ENCODE measurements around the gene DAND5.

DAND5 gene

DNA sequence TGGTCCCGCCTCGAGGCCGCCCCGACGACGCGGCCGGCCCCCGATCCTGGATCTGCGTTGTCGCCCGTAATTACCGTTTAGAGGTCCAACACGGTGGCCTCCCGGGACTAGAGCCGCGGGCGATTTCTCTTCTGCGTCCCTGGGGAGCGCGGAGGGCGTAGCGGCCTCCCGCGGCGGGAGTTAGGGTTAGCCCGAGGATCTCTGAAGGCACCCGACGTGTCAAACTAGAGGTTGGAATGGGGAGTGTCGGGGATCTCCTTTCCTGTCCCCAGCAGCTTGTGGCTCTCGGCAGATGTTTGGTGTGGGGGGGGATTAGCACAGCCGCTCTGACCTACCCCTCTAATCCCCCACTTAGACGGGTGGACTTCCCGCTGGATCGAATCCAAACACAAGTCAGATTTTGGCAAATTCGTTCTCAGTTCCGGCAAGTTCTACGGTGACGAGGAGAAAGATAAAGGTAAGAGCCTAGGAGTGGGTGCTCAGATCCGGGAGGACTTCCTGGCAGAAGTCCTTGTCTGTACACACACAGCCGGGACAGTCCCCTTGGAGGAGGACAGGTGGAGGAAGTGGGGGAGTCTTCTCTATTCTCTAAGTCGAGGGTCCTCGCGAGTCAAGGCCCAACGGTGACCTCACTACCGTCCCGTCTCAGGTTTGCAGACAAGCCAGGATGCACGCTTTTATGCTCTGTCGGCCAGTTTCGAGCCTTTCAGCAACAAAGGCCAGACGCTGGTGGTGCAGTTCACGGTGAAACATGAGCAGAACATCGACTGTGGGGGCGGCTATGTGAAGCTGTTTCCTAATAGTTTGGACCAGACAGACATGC lies 30.4 kb upstream of the DAND5 start:
- Histone ChIP-seq H3K9me3 (ENCODE audit: control extremely low read depth in 1 of 5, control insufficient read depth in 4 of 5, insufficient read depth in 2 of 5, low read depth in 1 of 5, low read length in 4 of 5) (no peaks in the 10 kb centered on the region), H3K36me3 (ENCODE audit: control insufficient read depth in 4 of 4, insufficient read depth in 4 of 4, low read length in 3 of 4) (peaks cover 12 to 49% (median 38%) of the 10 kb centered on the region in 4 experiments), H3K27me3 (replicated peaks in 2 of 5; ENCODE audit: control insufficient read depth in 4 of 5, insufficient read depth in 5 of 5, low read length in 4 of 5) (no peaks in the 10 kb centered on the region), H3K4me1 (ENCODE audit: control extremely low read depth in 1 of 4, control insufficient read depth in 4 of 4, insufficient read depth in 4 of 4, low read length in 3 of 4) (peaks cover 27 to 81% (median 65%) of the 10 kb centered on the region in 4 experiments), H3K4me3 (ENCODE audit: control insufficient read depth in 1 of 7, extremely low read depth in 1 of 7, insufficient read depth in 4 of 7, low read depth in 2 of 7, low read length in 6 of 7) (peak overlapping the region; percentile 94 to 100 (median 98)), H3K27ac (ENCODE audit: insufficient read depth in 1 of 2, low read depth in 1 of 2, low read length in 2 of 2, poor library complexity in 1 of 2, severe bottlenecking in 2 of 2) (peak overlapping the region; percentile 98 to 99)
- POLR2A ChIA-PET: interaction anchor here (0.6 to 3.0 kb wide), 7 partner anchors 9 to 449 kb away, joined by 3 to 28 read pairs (median 7); partner anchors contain the start of genes GCDH and KLF1
- CTCF ChIA-PET: interaction anchor here (1.6 to 2.3 kb wide), 2 partner anchors 24 to 55 kb away, joined by 4 to 20 read pairs; no protein-coding TSS in a partner anchor
- WGBS (ENCODE audit: insufficient coverage): under 1% methylated on average over 44 of the region's 54 CpGs
- peak in 2 of 3 donors; percentile 63 to 71 for DNase-seq

- peaks cover 12 to 57% (median 46%) of the 10 kb centered on the region in 4 experiments for H3K36me3 ChIP-seq (ENCODE audit: control insufficient read depth in 4 of 4, insufficient read depth in 4 of 4, low read length in 3 of 4)
- peak overlapping the region; percentile 98 to 99 for H3K27ac ChIP-seq (ENCODE audit: insufficient read depth in 1 of 2, low read depth in 1 of 2, low read length in 2 of 2, poor library complexity in 1 of 2, severe bottlenecking in 2 of 2)
- H3K4me1 ChIP-seq (ENCODE audit: control extremely low read depth in 1 of 4, control insufficient read depth in 4 of 4, insufficient read depth in 4 of 4, low read length in 3 of 4): peaks cover 27 to 79% (median 60%) of the 10 kb centered on the region in 4 experiments
- H3K9me3 ChIP-seq (ENCODE audit: control extremely low read depth in 1 of 5, control insufficient read depth in 4 of 5, insufficient read depth in 2 of 5, low read depth in 1 of 5, low read length in 4 of 5): no peaks in the 10 kb centered on the region
- peak overlapping the region in 6 of 7 experiments; percentile 96 to 100 (median 98) for H3K4me3 ChIP-seq (ENCODE audit: control insufficient read depth in 1 of 7, extremely low read depth in 1 of 7, insufficient read depth in 4 of 7, low read depth in 2 of 7, low read length in 6 of 7)
- WGBS (ENCODE audit: insufficient coverage): 85% methylated on average over 9 of the region's 10 CpGs
- no peak for DNase-seq
- CTCF ChIA-PET: no interaction called here
- POLR2A ChIA-PET: interaction anchor here (0.7 to 3.0 kb wide), 3 partner anchors 50 to 450 kb away, joined by 3 to 28 read pairs (median 5); partner anchors contain the start of gene GCDH
- no peaks in the 10 kb centered on the region for H3K27me3 ChIP-seq (replicated peaks in 2 of 5; ENCODE audit: control insufficient read depth in 4 of 5, insufficient read depth in 5 of 5, low read length in 4 of 5)
Observed at GRCh38 chr19:12939975-12940423, 29.4 kb upstream of the DAND5 start.

GRCh38 chr19:12940897-12941296 lies 28.5 kb upstream of the DAND5 start:
- CTCF ChIA-PET: no interaction called here
- Histone ChIP-seq H3K4me3 (ENCODE audit: control insufficient read depth in 1 of 7, extremely low read depth in 1 of 7, insufficient read depth in 4 of 7, low read depth in 2 of 7, low read length in 6 of 7) (peak overlapping the region in 5 of 7 experiments; percentile 96 to 100 (median 98)), H3K36me3 (ENCODE audit: control insufficient read depth in 4 of 4, insufficient read depth in 4 of 4, low read length in 3 of 4) (peaks cover 12 to 57% (median 46%) of the 10 kb centered on the region in 4 experiments), H3K9me3 (ENCODE audit: control extremely low read depth in 1 of 5, control insufficient read depth in 4 of 5, insufficient read depth in 2 of 5, low read depth in 1 of 5, low read length in 4 of 5) (no peaks in the 10 kb centered on the region), H3K27ac (ENCODE audit: insufficient read depth in 1 of 2, low read depth in 1 of 2, low read length in 2 of 2, poor library complexity in 1 of 2, severe bottlenecking in 2 of 2) (peak overlapping the region; percentile 98 to 99), H3K4me1 (ENCODE audit: control extremely low read depth in 1 of 4, control insufficient read depth in 4 of 4, insufficient read depth in 4 of 4, low read length in 3 of 4) (peaks cover 20 to 73% (median 58%) of the 10 kb centered on the region in 4 experiments), H3K27me3 (replicated peaks in 2 of 5; ENCODE audit: control insufficient read depth in 4 of 5, insufficient read depth in 5 of 5, low read length in 4 of 5) (no peaks in the 10 kb centered on the region)
- peak in 1 of 3 donors; percentile 31 for DNase-seq
- WGBS (ENCODE audit: insufficient coverage): 91% methylated on average over 2 of the region's 2 CpGs
- POLR2A ChIA-PET: interaction anchor here (0.7 to 0.8 kb wide), 2 partner anchors 27 to 57 kb away, joined by 4 to 5 read pairs; no protein-coding TSS in a partner anchor

DNA sequence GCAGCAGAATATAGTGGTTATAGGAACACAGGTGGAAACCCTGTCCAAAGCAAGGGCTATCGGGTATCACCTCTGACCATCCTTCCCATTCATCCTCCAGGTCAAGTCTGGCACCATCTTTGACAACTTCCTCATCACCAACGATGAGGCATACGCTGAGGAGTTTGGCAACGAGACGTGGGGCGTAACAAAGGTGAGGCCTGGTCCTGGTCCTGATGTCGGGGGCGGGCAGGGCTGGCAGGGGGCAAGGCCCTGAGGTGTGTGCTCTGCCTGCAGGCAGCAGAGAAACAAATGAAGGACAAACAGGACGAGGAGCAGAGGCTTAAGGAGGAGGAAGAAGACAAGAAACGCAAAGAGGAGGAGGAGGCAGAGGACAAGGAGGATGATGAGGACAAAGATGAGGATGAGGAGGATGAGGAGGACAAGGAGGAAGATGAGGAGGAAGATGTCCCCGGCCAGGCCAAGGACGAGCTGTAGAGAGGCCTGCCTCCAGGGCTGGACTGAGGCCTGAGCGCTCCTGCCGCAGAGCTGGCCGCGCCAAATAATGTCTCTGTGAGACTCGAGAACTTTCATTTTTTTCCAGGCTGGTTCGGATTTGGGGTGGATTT lies 25.8 kb upstream of the DAND5 start:
- Histone ChIP-seq H3K4me1 (ENCODE audit: control extremely low read depth in 1 of 4, control insufficient read depth in 4 of 4, insufficient read depth in 4 of 4, low read length in 3 of 4) (peaks cover 15 to 65% (median 53%) of the 10 kb centered on the region in 4 experiments), H3K9me3 (ENCODE audit: control extremely low read depth in 1 of 5, control insufficient read depth in 4 of 5, insufficient read depth in 2 of 5, low read depth in 1 of 5, low read length in 4 of 5) (no peaks in the 10 kb centered on the region), H3K36me3 (ENCODE audit: control insufficient read depth in 4 of 4, insufficient read depth in 4 of 4, low read length in 3 of 4) (peaks cover 12 to 70% (median 54%) of the 10 kb centered on the region in 4 experiments), H3K27ac (ENCODE audit: insufficient read depth in 1 of 2, low read depth in 1 of 2, low read length in 2 of 2, poor library complexity in 1 of 2, severe bottlenecking in 2 of 2) (no peak overlapping the region), H3K4me3 (ENCODE audit: control insufficient read depth in 1 of 7, extremely low read depth in 1 of 7, insufficient read depth in 4 of 7, low read depth in 2 of 7, low read length in 6 of 7) (peak overlapping the region in 1 of 7 experiments; percentile 3), H3K27me3 (replicated peaks in 2 of 5; ENCODE audit: control insufficient read depth in 4 of 5, insufficient read depth in 5 of 5, low read length in 4 of 5) (no peaks in the 10 kb centered on the region)
- 88% methylated on average over 8 of the region's 18 CpGs for WGBS (ENCODE audit: insufficient coverage)
- DNase-seq: peak in 1 of 3 donors; percentile 34
- CTCF ChIA-PET: interaction anchor here (2.4 kb wide), 1 partner anchor 58 kb away, joined by 7 read pairs; no protein-coding TSS in a partner anchor
- POLR2A ChIA-PET: interaction anchor here (0.6 to 3.7 kb wide), 2 partner anchors 11 to 14 kb away, joined by 3 to 11 read pairs; no protein-coding TSS in a partner anchor

DNA sequence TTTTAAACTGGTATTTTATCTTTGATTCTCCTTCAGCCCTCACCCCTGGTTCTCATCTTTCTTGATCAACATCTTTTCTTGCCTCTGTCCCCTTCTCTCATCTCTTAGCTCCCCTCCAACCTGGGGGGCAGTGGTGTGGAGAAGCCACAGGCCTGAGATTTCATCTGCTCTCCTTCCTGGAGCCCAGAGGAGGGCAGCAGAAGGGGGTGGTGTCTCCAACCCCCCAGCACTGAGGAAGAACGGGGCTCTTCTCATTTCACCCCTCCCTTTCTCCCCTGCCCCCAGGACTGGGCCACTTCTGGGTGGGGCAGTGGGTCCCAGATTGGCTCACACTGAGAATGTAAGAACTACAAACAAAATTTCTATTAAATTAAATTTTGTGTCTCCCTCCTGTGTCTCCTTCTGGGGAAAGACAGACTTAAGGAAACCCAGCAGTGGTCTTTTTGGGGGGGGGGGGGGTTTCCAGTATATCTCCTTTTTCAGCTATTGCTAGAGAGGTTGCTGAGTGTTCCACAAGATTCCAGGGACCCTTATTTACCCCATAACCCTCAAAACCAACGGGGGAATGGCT lies 25.2 kb upstream of the DAND5 start:
- Histone ChIP-seq H3K4me1 (ENCODE audit: control extremely low read depth in 1 of 4, control insufficient read depth in 4 of 4, insufficient read depth in 4 of 4, low read length in 3 of 4) (peaks cover 11 to 63% (median 51%) of the 10 kb centered on the region in 4 experiments), H3K36me3 (ENCODE audit: control insufficient read depth in 4 of 4, insufficient read depth in 4 of 4, low read length in 3 of 4) (peaks cover 13 to 72% (median 59%) of the 10 kb centered on the region in 4 experiments), H3K4me3 (ENCODE audit: control insufficient read depth in 1 of 7, extremely low read depth in 1 of 7, insufficient read depth in 4 of 7, low read depth in 2 of 7, low read length in 6 of 7) (peak overlapping the region in 1 of 7 experiments; percentile 43), H3K27ac (ENCODE audit: insufficient read depth in 1 of 2, low read depth in 1 of 2, low read length in 2 of 2, poor library complexity in 1 of 2, severe bottlenecking in 2 of 2) (peak overlapping the region in 1 of 2 experiments; percentile 92), H3K9me3 (ENCODE audit: control extremely low read depth in 1 of 5, control insufficient read depth in 4 of 5, insufficient read depth in 2 of 5, low read depth in 1 of 5, low read length in 4 of 5) (no peaks in the 10 kb centered on the region), H3K27me3 (replicated peaks in 2 of 5; ENCODE audit: control insufficient read depth in 4 of 5, insufficient read depth in 5 of 5, low read length in 4 of 5) (no peaks in the 10 kb centered on the region)
- ChIA-PET CTCF (interaction anchor here (2.4 kb wide), 1 partner anchor 59 kb away, joined by 7 read pairs; no protein-coding TSS in a partner anchor), POLR2A (interaction anchor here (0.6 to 3.7 kb wide), 6 partner anchors 10 to 209 kb away, joined by 3 to 11 read pairs (median 4); no protein-coding TSS in a partner anchor)
- DNase-seq: peak in 1 of 3 donors; percentile 21
- WGBS (ENCODE audit: insufficient coverage): no CpG with 5 or more reads among the region's 2 CpGs

DNA sequence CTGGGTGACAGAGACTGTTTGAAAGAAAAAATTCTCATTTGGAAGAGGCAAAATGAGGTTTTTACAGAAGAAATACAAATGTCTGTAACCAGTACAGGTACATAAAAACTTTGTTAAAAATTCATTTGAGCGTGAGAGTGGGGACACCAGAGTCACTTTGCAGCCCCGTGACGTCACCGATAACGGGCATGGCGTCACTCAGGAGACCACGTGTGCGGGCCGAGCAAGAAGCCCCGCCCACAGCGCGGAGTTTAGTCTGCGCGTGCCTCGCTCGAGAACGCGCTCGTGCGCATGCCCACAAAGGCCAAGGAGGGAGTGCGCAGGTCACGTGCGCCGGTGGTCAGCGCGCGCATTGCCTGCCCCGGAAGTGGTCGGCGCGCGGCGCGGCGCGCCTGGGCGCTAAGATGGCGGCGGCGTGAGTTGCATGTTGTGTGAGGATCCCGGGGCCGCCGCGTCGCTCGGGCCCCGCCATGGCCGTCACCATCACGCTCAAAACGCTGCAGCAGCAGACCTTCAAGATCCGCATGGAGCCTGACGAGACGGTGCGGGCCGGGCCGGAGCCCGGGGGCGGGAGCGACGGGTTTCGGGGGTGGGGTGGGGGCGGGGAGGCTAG lies 23.8 kb upstream of the DAND5 start, which contains the start of gene RAD23A:
Gene RAD23A (plus strand): TSS at position 384 of the 613 bp plus-strand sequence. CDS start 87 bp downstream, at position 471.
- POLR2A ChIA-PET: interaction anchor here (1.0 to 3.7 kb wide), 5 partner anchors 8 to 61 kb away, joined by 5 to 11 read pairs (median 7); partner anchors contain the start of gene CALR
- Histone ChIP-seq H3K9me3 (ENCODE audit: control extremely low read depth in 1 of 5, control insufficient read depth in 4 of 5, insufficient read depth in 2 of 5, low read depth in 1 of 5, low read length in 4 of 5) (no peaks in the 10 kb centered on the region), H3K4me1 (ENCODE audit: control extremely low read depth in 1 of 4, control insufficient read depth in 4 of 4, insufficient read depth in 4 of 4, low read length in 3 of 4) (peaks cover 0 to 49% (median 37%) of the 10 kb centered on the region in 4 experiments), H3K36me3 (ENCODE audit: control insufficient read depth in 4 of 4, insufficient read depth in 4 of 4, low read length in 3 of 4) (peaks cover 14 to 72% (median 54%) of the 10 kb centered on the region in 4 experiments), H3K27ac (ENCODE audit: insufficient read depth in 1 of 2, low read depth in 1 of 2, low read length in 2 of 2, poor library complexity in 1 of 2, severe bottlenecking in 2 of 2) (peak within 1 kb of the TSS; percentile 86 to 92), H3K27me3 (replicated peaks in 2 of 5; ENCODE audit: control insufficient read depth in 4 of 5, insufficient read depth in 5 of 5, low read length in 4 of 5) (no peaks in the 10 kb centered on the region), H3K4me3 (ENCODE audit: control insufficient read depth in 1 of 7, extremely low read depth in 1 of 7, insufficient read depth in 4 of 7, low read depth in 2 of 7, low read length in 6 of 7) (peak within 1 kb of the TSS; percentile 40 to 97 (median 87))
- 0% methylated on average over 40 of the region's 62 CpGs for WGBS (ENCODE audit: insufficient coverage)
- CTCF ChIA-PET: no interaction called here
- peak; percentile 98 to 99 (median 98) for DNase-seq
